ENCODE measurements around the gene SHPK.
"Not testable (repeated sequence)": the region's sequence is repeated elsewhere in the genome, so short reads cannot be mapped to it uniquely, and the experiment has no call there.

Gene SHPK

DNA sequence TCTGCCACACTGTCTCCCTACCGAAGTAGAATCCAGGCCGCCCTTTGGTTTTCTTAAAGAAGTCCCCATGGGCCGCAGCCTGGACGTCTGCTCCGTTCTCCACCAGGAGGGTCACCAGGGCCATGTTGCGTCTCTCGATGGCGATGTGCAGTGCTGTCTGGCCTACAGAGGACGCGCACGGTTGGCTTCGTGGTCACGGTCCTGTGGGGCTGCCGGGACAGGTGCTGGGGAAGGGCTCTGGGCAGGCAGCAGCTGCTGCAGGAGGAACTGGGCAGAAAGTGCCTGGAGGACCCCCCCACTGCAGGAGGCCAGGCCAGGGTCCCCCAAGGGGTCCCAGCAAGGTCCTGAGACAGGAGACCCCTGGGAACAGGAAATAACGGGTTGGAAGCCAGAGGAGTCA, 45.8 kb downstream of the SHPK start:
- no peak for DNase-seq (ENCODE audit: low read depth)

DNA sequence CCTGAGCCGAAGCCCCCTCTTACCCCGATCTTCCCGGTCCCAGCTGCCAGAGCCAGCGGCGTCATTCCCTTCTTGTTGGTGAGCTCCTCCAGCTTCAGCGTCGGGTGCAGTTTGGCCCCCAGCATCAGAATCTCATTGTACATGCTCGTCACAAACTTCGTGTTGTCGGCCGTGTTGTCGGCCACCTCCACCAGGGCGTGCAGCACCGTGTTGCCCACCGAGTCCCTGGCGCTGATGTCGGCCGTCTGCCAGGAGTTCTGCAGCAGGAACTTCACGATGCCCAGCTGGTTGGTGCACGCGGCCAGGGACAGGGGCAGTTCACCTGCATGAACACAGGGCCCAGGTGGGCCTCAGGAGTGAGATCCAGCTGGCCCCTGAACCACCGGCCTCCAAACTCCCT, 46.3 kb downstream of the SHPK start:
- DNase-seq (ENCODE audit: low read depth) = no peak

DNA sequence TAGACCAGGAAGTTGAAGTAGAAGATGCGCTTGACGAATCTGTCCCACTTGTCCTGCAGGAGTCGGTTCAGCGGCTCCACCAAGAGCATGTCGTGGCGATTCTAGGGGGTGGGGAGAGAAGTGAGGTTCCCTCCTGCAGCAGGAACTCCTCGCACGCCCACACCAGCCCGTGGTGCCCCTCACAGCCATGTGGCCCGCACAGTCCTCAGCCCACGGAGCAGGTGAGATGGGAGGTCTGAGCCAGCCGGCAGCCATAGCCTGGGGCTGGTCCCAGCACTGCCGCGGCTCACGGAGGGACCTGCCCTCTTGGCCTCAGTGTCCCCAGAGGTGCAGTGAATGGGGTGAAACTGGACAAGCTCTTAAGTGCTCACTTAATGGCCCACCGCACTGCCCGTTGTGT, 50.2 kb downstream of the SHPK start:
- DNase-seq (ENCODE audit: low read depth) = no peak

DNA sequence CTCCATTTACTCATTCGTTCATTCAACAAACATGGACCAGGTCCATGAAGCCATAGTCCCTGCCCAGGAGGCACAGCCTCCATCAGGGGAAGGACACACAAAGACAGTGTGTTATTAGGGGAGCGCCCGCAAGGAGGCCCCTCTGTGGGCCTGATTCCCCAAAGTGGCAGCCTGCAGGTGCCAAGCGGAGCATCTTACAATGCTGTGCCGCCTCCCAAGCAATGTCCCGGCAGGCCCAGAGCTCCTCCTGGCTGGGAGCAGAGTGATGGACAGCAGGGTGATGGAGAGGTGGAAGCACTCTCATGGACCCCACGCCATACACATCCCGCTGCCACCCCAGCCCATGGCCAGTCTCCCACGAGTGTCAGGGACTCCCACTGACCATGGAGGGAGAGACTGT, 52.6 kb downstream of the SHPK start:
- DNase-seq (ENCODE audit: low read depth) = no peak

DNA sequence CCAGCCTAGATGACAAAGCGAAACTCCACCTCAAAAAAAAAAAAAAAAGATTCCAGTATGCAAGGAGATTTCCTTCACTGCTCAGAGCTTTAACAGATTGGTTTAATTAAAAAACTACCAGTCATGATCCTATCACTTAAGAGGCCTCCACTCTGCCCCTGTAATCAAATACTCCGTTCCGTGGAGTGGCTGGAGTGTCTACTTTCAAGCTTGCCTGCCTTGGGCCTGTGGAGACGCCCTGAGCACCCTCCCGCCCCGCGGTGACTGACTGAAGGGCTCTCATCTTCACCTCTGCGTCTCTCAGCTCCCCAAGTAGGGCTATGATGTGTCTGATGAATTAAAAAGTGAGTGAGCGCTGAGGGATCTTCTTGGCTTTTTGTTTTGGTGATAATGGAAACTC, 53.1 kb downstream of the SHPK start:
- no peak for DNase-seq (ENCODE audit: low read depth)

DNA sequence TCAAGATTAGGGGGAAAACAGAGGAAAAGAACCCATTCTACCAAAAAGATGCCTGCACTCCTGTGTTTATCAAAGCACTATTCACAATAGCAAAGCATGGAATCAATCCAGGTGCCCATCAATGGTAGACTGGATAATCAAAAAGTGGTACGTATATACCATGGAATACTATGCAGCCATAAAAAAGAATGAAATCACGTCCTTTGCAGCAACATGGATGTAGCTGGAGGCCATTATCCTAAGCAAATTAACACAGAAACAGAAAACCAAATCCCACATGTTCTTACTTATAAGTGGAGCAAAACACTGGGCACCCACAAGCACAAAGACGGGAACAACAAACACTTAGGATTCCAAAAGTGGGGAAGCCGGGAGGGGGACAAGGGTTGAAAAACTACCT, 57.4 kb downstream of the SHPK start:
- DNase-seq (ENCODE audit: low read depth) = not testable (repeated sequence)

DNA sequence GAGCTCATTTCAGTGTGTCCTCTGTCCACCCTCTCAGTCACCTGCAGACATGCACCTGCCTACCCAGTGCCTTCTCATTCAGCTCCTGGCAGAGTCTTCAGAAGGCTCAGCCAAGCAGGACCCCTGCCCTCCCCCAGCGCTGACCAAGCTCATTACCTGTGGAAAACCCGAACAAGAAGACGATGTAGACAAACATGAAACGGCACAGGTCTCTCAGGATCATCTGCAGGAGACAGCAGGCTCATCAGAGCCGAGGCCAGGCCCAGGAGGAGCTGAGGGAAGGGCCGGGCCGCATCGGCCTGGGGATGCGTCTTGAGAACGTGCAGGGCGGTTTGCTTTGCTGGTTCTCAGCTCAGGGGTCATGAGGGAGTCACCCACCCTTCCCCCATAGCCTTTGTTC, 59.1 kb downstream of the SHPK start:
- DNase-seq (ENCODE audit: low read depth) = no peak

DNA sequence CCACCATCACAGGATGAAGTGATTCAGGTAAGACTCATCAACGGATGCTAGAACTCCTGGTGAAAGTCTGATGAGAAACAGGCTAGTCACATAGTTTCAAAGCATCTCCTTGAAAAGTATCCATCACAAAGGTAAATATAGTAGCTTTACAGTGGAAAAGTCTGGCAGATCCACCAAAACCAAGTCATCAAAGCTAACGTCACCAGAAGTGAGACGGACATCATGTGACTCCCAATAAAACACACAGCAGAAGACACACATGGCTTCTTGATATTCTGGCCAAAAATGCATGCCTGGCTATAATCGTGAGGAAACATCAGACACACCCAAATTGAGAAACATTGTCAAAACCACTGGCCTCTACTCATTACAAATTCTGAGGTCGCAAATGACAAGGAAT, 60.5 kb downstream of the SHPK start:
- DNase-seq (ENCODE audit: low read depth) = peak; percentile 75

DNA sequence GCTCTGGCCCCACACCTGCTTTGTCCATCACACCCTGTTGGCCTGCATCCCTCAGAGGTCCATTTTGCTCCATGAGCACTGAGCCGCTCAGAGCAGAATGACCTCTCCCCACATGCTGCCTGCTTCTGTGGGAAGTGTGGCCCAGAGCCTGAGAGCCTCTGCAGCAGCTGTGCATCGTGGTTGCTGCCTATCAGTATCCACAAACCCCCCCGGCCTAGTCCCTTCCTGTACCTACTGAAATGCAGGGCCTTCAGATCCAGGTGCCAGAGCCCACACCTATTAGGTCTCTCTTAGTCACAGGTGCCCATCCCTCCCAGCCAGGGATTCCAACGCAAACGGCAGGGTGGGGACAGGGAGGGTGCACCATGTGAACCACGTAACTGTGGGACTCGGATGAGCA, 61.8 kb downstream of the SHPK start:
- no peak for DNase-seq (ENCODE audit: low read depth)

DNA sequence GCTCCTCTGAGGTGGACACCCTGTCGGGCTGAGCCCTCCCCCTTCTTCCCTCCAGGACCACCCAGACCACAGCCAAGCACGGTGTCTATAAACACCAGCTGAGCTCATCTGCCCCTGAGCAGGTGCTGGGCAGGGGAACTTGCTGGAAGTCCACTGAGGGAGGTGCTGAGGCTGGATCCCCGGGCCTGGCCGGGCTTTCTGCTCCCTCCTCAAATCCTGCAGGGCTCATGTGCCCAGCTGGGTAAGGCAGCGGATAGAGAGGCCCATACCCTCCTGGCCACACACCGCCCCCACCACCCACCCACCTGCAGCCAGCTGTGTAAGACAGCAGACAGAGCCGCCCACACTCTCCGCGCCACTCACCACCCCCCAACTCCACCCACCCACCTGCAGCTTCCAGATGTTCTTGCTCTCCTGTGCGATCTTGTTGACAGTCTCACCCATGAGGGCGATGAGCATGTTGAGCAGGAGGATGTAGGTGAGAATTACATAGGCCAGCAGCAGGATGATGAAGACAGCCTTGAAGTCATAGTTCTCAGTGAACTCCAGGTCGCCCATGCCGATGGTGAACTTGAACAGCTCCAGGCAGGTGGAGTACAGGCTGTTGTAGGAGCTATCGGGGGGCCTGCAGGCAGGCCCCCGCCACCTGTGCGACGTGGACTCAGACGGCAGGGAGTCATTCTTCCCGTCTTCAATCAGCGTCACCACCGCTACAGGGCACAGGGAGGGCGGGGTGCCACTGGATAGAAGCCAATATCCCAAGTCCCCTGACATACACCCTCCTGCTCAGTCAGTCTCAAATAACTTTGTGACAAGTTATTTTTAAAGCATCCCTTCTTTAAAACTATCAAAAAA, 62.6 kb downstream of the SHPK start:
- DNase-seq (ENCODE audit: low read depth) = no peak

DNA sequence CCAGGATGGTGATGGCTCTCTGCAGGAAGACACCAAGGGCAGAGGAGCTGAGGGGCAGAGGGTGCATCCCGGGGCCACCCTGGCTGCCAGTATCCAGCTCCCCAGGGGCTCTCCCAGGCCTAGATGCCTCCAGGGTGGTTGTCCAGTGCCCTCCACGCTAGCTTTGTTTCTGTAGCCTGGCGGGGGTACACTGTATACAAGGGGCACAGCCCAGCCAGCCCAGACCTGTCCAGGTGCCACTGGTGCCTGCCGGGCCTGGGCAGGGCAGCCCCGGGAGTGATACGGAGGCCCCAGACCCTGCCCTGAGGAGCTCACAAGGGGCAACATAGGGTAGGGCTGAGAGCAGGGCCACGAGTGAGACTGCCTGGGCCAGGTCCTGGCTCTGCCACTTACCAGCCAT, 63.8 kb downstream of the SHPK start:
- no peak for DNase-seq (ENCODE audit: low read depth)

DNA sequence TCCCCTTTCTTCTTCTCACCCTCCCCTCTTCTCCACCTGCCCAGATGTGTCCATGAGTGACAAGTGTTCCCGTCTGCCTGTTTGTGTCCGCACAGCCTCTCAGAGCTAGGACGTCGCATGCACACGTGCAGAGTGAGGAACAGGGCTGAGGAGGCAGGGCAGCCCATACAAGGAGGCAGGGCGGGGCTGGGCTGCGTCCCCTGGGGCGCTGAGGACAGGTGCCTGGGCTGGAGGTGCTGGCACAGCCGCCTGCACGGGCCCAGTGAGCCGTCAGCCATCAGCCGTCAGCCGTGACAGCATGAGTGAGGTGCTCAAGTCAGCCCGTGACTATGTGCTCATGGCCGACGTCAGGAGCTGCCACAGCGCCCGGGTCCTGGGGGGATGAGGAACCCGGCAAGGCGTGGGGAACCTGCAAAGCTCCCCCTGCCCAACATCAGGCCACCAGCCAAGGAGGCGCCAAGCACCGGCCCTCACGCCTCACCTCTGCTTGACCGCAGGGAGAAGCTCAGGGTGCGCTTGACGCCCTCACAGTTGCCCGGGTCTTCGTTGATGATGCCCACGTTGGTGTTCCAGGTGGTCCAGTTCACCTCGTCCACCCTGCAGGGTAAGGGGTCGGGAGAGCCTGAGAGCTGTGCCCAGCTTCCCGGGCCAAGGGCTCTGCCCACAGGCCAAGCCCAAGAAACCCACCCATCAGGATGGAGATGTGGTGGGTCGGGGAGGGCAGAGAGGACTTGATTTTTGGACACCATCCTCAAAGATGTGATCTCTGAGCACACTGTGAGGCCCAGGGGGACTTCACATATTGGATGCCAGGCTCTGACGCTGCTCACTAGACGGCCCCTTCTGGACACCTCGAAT, 64.8 kb downstream of the SHPK start:
- no peak for DNase-seq (ENCODE audit: low read depth)

DNA sequence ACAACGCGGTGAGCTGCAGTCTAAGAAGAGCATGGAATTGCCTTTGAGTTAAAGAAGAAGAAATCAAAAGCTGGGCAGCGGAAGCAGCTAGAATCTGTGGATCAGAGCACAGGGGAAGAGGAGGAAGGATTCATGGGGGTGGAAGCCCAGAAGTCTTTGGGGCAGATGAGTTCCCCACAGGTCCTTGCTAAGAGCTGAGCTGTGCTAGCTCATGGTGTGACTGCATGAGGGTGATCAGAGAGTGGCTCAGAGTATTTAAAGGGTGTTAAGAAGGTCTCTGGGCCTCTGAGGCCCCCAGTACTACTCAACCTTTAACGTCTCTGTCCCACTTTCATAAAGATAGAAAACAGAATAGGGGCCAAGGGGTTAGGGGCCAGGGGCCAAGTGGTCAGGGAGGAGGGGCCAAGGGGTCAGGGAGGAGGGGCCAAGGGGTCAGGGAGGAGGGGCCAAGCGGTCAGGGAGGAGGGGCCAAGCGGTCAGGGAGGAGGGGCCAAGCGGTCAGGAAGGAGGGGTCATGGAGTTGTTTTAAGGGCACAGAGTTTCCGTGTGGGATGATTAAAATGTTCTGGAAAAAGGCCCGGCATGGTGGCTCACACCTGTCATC, 66.4 kb downstream of the SHPK start:
- DNase-seq (ENCODE audit: low read depth) = no peak

DNA sequence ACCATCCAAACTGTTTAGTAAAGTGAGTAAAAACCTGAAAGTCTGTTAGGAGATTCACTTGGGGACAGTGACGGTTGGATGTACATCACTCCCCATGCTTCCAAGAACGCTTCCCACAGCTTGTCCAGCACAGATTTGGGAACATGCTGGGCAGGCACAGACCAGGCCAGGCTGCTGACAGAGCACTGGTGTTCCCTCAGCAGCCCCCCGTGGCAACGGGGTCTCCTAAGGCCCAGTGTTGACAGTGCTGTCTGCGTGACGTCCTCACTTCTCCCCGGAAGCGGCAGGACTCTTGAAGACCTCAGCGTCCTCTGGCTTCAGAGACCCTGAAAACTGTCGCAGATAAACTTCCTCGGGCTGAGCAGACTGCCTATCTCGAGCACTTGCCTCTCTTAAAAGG, 69.5 kb downstream of the SHPK start:
- DNase-seq (ENCODE audit: low read depth) = no peak

DNA sequence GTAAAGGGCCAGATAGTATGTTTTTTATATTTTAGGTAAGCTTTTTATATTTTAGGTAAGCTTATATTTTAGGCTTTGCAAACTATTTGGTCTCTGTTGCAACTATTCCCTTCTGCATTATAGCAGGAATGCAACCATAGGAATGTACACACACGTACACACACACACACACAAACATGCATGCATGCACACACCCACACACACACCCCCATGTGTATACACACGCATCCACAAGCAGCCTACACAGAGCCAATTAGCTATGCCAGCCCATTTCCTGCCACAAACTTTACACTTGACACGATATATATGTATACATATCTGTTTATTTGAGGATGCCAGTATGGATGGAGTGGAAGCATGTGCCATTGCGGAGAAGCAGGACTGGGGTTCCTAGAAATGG, 70.9 kb downstream of the SHPK start:
- DNase-seq (ENCODE audit: low read depth) = no peak

DNA sequence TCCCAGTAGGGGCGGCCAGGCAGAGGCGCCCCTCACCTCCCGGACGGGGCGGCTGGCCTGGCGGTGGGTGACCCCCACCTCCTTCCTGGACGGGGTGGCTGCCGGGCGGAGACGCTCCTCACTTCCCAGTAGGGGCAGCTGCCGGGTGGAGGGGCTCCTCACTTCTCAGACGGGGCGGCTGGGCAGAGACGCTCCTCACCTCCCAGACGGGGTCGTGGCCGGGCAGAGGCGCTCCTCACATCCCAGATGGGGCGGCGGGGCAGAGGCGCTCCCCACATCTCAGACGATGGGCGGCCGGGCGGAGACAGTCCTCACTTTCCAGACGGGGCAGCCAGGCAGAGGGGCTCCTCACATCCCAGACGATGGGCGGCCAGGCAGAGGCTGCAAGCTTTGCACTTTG, 71.8 kb downstream of the SHPK start:
- not testable (repeated sequence) for DNase-seq (ENCODE audit: low read depth)

DNA sequence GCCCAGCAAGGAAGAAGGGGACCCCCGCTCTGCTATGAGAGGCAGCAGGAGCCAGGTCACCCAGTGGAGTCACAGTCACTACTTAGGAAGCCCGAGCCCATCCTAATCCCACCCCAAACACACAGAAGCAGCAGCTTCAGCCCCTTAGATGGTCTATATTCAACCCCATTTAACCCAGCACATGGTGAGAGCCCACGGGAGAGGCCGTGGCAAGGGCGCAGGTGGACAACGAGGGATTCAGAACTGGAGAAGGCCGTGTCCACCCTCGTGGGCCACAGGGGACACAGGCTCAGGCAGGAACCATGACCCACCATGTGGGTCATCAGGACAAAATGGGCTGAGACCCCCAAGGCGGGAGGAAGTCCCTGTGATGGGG, 76.8 kb downstream of the SHPK start:
- no peak for DNase-seq (ENCODE audit: low read depth)

DNA sequence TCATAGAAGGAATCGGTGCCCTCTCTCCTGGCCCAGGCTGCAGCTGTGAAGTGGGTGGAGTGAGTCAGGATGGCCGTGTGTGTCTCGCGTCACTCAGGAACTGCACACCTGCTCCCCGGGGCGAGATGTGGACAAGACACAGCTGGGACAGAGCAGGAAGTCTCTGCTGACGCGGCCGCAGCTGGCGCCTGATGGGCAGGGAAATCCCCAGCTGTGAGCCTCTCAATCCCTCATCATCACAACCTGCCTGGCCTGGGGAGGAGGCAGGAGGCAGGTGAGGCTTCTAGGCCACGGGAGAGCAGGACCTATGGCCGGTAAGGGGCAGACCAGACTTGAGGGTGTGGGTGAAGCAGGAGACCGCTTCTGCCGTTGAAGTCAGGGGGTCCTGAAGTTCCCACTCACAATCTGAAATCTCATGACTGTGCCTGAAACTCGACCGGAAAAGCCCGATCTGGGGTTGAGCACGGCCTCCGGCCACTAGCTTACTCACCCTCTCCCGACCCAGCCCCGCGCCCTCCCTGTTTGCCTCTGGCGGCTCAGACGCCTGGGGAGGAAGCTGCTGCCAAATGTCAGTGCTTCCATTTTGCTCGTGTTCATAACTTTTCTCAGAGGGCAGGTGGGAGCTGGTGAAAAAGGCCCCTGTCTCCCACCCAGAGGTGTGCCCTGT, 77.3 kb downstream of the SHPK start:
- DNase-seq (ENCODE audit: low read depth) = peak; percentile 14
